Stimulated activated CD8-positive, alpha-beta memory T cell treated with anti-CD3 and anti-CD28 coated beads, Interleukin-7, amount 100 ng/mL, for 24 hours (primary cell): ENCODE data around the gene RCN1.
"Not testable (repeated sequence)": the region's sequence is repeated elsewhere in the genome, so short reads cannot be mapped to it uniquely, and the experiment has no call there.

Experiments used
- DNase-seq: peaks from one replicate; pipeline ENCODE4 v3.0.0-alpha.2; 2020; ENCODE audit warnings: low read depth

The RCN1 gene

DNA sequence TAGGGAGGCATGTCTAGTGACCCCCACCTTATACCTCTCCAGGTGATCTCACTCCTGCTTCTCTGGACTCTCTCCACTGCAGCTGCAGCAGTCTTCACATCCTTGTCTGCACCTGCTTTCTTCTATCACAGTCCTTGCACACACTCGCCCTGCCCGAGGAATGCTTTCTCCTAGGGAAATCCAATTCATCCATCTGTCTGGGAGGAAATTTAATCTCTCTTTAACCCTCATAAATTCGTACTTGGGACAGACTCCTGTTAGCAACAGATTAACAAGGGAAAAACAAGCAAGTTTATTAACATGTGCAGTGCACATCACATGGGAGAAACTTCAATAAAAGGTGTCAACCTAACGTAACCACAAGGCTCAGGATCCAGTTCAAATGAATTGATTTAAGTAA lies 11.3 kb upstream of the RCN1 start:
- DNase-seq, result no peak

DNA sequence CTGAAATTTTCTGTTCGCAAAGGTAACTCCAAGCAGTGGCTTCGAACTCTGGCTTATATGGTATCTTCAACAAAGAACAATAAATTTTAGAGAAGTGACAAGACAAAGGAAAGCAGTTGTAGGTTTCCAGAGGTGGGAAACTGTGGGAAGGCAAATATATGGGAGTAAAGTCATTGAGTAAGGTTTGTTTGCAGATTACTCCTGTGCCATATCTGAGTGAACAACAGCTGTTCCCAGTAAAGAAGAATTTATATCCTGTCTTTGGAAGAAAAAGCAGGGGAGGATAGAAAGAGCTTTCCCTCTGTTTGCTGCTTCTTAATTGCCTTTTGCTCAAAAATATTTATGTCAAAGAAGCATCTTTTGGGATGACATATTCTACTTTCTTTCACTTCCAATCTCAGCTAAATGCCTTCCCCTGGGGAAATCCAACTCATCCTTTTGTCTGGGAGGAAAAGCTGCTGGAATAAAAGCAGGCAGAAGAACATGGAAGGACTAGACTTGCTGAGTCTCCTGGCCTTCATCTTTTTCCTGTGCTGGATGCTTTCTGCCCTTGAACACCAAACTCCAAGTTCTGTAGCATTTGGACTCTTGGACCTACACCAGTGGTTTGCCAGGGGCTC lies 10.4 kb upstream of the RCN1 start:
- no peak for DNase-seq

DNA sequence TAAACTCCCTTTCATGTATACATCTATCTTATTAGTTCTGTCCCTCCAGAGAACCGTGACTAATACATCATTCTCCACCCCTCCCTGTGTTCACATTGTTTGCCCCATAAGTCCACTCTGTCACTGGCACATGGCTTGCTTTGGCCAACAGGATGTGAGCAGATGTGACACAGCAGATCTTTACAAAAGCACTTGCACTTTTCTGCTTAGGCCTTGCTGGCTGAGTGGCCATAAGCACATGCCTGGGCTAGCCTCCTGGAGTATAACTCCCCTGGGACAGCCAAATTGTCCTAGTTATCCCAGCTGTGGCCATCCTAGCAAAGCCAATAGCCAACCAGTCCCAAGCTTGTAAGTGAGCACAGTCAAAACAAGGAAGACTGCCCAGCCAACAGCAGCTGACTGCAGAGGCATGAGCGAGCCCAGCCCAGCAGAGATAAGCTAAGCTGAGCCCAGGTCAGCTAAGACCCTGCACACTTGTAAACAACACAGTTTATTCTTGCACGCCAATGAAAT lies 9.7 kb upstream of the RCN1 start:
- no peak for DNase-seq

DNA sequence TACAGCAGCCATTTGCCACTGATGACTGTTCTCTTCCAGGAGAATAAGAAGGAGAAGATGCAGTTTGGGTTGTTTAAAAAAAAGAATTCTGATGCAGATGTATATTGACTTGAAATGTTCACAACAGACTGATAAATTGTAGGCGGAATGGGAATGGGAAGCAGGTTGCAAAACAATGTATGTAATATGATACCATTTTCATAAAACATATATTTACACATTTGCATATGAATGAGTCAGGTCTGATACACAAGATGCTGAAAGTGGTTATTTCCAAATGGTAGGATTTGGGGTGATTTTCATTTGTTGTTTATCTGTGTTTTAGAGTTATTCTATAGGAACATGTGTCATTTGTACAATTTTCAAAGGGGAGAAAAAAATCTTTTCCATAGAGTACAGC lies 9.0 kb upstream of the RCN1 start:
- no peak for DNase-seq

DNA sequence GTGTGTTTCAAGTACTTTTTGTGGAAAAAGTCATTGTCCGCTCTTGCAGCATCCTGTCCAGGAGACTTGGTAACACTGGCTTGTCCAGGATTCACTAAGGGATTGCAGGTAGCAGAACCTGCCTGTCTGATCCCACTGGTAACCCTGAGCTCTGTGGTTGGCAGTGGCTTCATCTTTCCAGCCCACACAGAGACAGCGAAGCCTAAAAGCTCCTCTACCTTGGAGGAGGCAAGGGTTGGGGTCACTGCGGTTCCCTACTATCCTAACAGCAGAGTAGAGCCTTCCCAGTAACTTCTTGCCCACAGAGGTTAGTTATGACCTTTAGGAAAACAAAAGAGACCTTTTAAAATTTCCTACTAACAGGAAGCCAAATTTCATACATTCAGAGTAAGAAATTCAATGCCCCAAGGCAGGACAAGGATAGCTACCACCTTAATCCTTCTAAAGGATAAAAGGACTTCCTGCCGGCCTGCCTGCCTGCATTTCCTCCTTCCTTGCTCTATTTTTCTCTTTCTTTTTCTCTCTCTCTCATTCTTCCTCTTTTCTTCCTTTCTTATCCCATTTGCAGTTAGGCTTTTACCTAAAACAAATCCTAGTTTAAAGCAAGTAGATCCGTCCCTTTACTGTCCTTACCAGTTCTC lies 8.4 kb upstream of the RCN1 start:
- no peak for DNase-seq

DNA sequence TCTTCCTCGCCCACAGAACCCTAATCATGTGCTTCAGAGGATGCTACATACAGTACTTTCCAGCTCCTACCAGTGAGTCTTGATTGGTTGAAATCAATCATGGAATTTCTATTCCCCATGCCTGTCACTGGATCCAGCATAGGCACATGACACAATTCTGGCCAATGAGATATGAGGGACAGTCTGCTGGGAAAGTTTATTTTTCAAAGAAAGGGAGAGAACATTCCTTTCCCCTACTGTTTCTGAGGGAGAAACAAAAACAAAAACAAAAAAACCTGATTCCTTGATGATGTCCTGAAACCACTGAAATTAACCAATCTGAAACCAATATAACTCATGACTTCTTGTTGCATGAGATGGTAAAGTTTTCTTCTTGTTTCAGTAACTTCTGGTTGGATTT lies 3.3 kb upstream of the RCN1 start:
- DNase-seq, result no peak

DNA sequence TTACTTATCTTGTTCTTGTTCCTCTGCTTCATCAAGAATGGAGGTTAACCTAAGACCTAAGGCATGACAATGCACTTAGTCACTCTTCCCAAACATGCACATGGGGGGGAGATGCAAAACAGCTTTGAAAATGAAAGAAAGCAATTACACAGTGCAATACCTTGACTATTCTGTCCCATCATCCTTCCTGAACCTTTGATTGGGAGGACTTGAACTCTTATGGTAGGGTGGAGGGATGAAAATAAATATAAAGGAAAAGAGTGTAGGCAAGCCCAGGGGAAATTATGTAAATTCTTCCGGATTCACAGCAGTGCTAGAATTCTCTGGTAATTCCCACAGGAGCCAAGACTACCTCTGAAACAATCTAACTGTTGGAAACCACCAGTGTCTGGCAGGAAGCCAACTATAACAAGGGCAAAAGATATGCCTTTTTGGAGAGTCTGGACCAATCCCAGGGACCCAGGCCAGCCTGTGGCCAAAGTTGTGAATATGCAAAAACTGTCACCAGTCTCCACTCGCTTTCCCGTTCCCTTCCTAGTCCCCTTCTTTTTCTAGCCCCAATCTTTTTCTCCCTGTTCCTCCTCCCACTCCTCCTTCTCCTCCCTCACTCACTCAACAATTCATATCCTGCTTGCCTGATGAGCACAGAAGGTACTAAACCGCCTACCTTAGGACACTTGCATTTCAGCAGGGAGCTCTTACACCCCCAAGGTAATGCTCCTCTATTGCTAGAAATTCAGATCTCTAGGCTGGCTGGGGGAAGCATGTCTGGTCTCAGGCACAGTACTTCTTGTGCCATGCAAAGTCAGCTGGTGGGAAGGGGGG lies 2.5 kb upstream of the RCN1 start:
- no peak for DNase-seq

DNA sequence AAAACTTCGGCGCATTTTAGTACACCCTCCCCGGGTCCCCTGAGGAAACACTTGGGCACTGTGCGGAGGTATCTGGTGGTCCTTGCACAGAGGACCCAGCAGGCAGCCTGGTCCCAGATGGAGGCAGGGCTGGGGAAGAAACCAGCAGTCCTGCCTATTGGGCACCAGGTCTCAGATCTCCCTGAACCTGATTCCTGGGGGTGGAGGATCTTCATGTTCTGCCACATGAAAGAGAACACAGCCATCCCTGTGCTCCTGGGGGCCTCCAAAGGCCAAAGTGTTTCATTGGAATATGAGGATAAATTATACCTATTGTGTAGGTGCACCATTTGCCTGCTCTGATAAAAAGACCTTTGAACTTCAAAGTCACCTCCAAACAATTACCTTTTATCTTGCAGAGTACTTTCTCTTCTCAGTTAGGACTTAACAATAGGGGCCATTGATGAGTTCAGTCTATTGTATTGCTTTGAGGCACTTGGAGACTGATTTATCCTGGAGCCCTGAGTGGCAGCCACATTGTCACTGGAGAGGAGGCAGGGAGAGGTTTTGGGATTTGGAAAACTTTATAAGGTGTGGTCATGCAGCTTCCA lies 1.8 kb downstream of the RCN1 start:
- no peak for DNase-seq

DNA sequence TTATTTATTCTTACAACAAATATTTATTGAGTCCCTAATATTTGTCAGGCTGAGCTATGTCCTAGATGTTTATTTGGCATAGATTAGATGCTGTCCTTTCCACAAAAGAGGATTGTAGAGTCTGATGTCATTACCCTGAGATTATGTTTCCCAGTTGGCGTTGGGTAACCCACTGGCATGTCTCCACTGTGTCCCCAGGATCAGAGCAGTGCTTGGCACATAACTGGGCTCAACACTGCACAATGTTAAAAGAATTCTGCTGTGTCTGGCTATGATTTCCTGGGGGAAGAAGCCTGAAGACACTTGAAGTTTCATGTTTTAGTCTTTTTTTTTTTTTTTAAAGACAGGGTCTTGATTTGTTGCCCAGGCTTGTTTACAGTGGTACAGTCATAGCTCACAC lies 4.0 kb downstream of the RCN1 start:
- DNase-seq, result no peak

DNA sequence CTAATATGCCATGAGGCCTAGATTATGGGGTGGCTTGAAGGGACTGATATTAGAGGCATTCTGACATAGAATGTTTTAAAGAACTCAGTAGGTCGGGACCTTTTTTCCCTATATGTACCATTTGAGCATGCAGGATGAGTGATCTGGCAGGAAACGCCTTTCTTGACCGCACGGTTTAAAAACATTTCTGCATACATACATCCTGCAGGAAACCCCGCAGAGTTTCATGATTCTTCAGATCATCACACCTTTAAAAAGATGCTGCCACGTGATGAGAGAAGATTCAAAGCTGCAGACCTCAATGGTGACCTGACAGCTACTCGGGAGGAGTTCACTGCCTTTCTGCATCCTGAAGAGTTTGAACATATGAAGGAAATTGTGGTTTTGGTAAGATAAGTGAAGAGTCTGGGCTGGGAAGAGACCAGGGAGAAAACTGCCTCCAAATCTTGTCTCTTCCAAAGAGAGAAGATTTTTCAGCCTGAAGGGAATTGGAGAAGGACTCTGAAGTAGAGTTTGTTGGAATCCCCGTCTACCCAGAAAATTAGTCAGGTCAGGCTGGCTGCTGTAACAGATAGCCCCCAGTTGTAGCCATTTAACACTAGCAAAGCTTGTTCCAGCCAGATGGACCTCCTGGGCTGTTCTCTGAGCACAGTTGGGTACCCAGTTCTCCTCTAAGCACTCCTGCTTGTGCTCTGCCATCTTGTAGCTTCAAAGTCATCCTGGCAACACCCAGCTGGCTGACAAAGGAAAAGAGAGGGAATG lies 7.4 kb downstream of the RCN1 start:
- DNase-seq, result no peak

DNA sequence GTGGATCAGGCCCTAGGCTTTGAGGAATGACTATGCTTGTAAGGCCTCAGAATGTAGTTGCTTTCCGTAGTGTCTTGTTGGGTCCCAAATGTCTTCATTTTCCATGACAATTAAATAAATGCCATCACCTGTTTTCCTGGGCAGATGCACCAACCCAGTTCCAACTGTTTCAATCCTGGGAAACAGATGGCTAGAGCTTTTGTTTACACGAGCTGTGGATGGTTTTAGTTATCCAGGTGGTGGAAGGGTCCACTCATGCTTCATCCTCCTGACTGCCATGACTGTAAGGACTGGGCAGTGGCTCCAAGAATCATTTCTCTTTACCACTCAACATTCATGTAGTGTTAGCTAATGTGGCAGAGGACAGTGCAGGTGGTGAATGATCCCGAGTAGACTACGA lies 8.6 kb downstream of the RCN1 start:
- DNase-seq, result no peak

DNA sequence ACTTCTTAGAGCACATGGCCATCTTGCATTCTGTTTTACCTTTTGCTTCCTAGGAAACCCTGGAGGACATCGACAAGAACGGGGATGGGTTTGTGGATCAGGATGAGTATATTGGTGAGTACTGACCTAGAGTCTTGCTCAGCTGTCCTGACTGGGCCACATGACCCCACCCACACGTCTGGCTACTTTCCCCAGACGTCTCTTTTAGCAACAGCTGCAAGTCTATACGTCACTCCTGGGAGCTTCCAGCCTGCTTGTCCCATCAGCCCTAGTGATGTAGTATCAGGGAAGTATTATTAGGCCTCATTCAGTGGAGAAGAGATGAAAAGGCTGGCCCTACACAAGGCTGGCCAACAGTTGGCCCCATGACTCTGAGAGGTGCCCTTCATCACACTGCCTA lies 9.6 kb downstream of the RCN1 start:
- no peak for DNase-seq

DNA sequence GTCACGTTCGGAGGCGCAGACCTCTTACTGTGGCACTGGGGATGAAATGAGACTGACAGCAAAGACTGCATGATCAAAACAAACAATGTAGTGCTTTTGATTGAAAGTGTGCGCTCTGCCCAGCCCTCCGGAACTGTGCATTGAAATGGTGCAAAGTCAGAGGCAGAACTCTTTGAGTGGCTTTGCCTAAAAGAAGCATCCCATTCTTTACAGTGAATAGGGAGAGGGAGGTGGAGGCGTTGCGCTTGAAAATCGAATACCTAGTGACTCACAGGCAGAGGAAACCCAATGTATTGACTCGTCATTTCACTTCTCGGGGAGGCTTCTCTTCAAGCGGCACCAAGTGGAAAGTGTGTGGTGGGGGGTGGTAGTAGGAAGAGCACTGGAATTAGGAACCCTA lies 10.9 kb downstream of the RCN1 start:
- no peak for DNase-seq

DNA sequence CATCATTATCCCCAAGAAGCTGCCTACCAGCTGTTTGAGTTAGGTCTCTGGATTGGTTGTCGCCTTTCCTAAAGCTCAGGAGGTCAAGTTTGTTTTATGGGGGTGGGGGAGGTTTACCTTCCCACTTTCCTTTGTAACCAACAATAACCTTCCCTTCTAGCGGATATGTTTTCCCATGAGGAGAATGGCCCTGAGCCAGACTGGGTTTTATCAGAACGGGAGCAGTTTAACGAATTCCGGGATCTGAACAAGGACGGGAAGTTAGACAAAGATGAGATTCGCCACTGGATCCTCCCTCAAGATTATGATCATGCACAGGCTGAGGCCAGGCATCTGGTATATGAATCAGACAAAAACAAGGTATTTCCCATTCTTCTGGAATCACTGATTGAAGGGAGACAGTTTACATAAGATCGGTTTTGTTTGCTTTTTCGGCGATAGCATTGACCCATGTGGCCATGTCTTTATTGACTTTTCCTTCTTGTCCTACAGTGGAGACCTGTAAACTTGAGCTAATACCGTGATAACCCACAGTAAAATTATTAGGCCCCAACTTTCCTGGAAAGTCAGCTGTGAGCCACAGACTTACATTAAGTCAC lies 12.3 kb downstream of the RCN1 start:
- not testable (repeated sequence) for DNase-seq

DNA sequence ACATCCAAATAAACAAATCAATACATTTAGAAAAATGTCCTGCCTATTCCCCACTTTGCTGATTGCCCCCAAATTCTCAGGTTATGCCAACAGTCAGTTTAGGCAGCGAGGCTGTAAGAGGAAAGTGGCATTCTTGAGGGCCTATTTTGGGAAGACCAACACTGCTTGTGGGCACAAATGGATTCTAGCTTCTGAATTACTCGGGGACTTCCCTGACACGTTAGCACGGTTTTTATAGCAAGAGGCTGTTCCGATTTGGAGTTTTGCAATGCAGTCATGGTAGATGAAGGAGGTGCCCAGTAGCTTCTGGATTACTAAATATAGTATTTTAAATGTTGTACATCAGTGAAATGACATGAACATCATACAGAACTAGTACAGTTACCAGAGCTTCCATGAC lies 13.1 kb downstream of the RCN1 start:
- DNase-seq, result no peak

DNA sequence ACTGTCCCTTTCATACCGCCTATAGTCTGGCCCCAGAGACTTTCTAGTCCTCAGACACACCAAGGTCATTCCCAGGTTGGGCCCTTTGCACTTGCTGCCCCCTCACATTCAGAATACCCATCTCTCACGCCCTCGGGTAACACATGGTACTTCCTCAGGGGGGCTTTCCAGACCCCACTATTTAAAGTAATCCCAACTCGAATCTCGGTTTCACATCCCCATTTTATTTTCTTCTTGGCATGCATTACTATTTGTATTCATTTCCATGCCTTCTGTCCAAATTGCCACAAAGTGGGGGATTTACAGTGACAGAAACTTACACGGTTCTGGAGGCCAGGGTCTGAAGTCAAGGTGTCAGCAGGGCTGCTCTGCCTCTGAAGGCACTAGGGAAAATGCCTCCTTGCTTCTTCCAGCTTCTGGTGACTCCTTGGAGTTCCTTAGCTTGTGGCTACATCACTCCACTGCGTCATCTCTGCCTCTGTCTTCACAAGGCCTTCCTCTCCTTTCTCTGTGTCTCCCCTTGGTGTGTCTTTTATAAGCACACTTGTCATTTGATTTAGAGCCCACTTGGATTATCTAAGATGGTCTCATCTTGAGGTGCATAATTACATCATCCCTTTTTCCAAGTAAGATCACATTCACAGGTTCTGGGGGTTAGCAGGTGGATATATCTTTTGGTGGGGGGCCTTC lies 15.1 kb downstream of the RCN1 start:
- DNase-seq, result no peak

DNA sequence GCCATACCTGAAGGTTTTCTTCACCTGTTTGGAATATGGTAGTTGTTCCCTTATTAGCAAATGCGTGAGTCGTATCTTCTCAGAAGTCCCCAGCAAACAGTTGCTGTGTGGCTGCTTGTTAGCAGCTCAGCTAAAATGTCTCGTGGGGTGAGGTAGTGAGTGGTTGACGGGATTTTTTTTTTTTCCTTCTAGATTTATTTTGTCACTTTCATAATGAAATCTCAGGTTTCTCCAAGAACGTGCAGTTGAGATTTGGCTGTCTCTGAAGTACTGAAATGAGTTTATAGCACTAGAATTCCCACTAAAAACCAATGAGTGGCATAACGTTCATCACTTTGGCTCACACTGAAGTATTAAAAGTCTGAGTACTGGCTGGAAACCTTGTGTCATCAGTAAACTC lies 16.8 kb downstream of the RCN1 start:
- no peak for DNase-seq

DNA sequence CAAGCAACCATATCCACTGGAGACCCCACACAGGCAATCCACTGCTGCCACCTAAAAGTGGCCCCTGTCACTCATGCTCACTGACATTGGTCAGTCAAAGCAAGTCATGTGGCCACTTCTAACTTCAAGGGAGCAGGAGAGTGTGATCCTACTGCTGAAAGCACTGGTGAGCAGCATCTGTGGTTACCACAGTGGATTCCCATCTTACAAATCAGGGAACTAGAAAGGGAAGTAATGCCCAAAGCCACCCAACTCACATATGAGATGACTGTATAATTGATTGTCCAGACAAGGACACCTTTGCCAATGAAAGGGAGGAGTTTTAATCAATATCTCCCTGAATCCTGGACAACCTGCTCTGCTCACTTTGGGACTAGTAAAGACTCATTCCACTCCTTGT lies 17.7 kb downstream of the RCN1 start:
- DNase-seq, result no peak

DNA sequence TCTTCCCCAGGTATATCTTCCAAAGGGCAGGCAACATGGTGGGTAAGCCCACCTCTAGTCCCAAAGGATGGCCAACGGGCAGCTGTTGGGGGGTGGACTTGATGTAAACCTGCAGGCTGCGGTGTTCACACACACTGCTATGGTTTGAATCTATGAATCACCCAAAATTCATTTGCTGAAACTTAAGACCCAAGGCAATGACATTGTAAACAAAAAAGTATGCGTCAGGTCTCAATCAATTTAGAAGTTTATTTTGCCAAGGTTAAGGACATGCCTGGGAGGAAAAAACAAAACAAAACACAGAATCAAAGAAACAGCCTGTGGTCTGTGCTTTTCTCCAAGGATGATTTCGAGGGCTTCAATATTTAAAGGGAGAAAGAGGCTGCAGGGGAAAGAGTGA lies 18.3 kb downstream of the RCN1 start:
- DNase-seq, result no peak

DNA sequence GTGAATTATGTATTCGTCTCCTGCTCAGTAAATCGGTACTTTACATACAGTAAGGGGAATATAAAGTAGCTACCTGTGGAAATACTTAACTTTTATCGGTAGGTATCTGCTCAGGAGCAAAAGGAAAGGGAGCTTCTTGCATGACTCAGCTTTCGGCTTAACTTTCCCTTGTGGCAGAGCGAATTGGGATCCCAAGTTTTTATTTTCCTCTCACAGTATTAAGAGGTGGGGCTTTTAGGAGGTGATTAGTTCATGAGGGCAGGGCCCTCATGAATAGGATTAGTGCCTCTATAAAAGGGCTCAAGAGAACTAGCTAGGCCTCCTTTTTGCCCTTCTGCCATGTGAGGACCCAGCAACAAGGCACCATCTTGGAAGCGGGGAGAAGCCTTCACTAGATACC lies 18.7 kb downstream of the RCN1 start:
- DNase-seq, result no peak

DNA sequence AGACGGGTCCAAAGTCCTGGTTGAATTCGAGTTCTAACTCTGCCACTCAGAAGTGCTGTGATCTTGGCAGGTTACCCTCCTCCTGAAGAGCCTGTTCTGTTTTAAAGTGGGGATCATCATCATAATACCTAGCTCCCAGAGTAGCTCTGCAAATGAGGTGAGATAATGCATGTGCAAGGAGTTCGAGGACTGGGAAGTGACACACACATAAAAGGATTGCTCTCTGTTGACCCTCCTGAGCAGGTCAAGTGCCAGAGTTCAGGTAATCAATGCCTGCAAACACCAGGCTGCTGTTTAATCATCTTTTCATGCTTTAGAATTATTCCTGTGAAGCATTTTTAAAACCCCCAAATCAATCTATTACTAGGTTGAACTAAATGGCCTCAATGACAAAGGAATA lies 19.9 kb downstream of the RCN1 start:
- DNase-seq, result no peak
